NCI-H1930 (cell line): ENCODE data around the gene RRP8.

Source experiments
- DNase-seq, 2 experiments: peaks; one replicate each; lab custom pipeline; 2025; lab: John Stamatoyannopoulos, UW

The RRP8 gene

DNA sequence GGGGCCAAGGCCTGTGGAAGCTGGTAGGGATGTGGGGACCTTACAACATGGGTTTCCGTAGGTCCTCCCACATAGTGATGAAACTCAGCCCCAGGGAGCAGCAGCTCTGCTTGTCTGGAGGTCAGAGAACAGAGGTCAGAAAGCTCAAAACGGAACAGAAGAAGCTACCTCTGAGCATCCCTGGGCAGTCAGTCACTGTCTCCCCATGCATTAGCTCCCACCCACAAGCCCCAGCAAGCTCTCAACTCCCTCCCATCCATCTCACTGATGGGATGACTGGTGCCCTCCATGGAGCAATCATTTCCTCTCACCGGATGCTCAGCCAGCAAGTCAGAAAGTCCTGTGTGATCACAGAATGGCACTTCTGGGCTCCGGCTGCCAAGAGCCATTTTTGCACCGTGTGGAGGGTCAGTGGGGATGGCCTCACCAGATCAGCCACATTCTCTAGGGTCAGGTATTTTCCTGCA lies 13.9 kb upstream of the RRP8 start:
- DNase-seq, result no peak

- no peak for DNase-seq
Measured at GRCh38 chr11:6616596-6617250, 13.3 kb upstream of the RRP8 start.

DNA sequence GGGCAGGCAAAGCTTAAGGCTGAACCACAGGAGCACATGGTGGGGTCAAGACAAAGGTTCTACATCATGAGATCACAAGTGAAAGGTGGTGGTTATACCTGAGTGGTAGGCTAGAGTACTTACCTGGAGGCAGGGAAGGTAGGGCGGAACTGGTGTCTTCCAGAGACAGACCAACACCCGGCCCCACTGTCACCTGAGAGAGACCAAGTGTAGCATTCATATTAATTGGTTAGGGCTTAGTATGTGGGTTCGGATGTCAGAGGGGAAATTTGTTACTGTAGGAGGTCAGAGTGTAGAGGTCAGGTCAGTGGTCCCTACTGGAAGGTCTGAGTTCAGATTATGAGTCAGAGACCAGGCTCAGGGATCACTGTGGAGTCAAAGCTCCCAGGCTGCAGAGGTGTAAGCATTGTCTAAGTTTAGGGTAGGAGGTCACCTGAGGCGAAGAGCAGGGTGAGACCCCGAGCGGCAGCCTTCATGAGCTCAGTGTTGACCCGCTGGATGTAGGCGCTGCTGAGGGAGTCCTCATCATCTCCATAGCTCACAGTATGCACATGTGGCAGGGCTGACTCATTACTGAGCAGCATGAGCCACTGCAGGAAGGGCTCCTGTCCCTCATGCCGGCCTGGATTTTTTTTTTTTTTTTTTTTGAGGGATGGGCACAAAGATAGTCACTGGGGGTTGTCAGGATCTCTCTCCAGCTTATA lies 12.6 kb upstream of the RRP8 start:
- DNase-seq, result no peak

GRCh38 chr11:6615046-6615445 lies 11.6 kb upstream of the RRP8 start:
- DNase-seq, result no peak

GRCh38 chr11:6614446-6614845 lies 11.0 kb upstream of the RRP8 start:
- DNase-seq, result no peak

GRCh38 chr11:6613496-6613895 lies 10.1 kb upstream of the RRP8 start:
- DNase-seq, result no peak

DNA sequence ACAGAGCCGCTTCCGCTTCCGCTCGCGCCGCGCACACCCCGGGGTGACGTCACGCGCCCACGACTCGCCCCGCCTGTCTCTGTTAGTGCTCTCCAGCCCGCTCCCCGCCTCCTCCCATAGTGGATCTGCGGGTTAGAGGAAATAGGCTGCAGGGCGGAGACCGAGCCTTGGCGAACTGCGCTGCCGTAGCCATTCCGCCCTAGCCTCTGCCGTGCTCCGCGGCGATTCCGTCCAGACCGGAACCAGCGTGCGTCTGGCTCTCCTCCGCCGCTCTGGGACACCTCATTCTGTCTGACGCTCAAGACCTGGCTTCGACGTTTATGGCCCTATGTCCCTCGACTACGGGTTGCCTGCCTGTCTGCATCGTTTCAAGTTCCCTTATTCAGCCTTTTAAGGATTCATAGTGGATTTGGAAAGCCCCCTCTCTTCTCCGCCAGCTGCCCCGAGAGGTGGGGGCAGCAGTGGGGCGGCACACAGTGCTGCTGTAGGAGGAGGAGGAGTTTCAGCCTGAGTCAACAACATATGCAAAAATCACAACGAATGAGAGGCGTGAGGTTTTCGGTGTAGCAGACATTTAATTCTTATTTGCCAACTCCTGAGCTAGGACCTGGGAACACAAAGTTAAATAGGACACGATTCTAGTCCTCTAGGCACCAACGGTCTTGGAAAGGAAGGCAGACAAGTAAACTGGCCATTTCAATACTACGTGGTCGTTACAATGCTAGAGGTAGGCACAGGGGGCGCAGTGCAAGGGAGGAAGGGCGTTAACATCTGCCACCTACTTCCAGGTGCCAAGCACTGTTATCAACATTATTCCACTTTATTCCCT lies 9.0 kb upstream of the RRP8 start, which contains the start of gene TAF10:
TAF10 (minus strand) TSS at position 4 of the 829 bp plus-strand sequence. CDS start 27 bp downstream, outside the sequence.
- peak; percentile 87 to 95 for DNase-seq

GRCh38 chr11:6611963-6612212 lies 8.5 kb upstream of the RRP8 start:
- DNase-seq, result no peak

- no peak for DNase-seq
Measured at GRCh38 chr11:6611092-6611962, 7.9 kb upstream of the RRP8 start.

DNA sequence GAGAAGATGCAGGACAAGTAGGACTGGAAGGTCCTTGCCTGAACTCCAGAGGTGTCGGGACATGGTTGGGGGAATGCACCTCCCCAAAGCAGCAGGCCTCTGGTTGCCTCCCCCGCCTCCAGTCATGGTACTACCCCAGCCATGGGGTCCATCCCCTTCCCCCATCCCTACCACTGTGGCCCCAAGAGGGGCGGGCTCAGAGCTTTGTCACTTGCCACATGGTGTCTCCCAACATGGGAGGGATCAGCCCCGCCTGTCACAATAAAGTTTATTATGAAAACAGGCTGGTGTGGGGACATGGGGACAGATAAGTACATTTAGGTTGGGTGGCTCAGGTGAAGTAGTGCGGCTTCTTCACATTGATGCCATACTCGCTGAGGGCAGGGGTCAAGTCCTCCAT lies 7.2 kb upstream of the RRP8 start:
- no peak for DNase-seq

DNA sequence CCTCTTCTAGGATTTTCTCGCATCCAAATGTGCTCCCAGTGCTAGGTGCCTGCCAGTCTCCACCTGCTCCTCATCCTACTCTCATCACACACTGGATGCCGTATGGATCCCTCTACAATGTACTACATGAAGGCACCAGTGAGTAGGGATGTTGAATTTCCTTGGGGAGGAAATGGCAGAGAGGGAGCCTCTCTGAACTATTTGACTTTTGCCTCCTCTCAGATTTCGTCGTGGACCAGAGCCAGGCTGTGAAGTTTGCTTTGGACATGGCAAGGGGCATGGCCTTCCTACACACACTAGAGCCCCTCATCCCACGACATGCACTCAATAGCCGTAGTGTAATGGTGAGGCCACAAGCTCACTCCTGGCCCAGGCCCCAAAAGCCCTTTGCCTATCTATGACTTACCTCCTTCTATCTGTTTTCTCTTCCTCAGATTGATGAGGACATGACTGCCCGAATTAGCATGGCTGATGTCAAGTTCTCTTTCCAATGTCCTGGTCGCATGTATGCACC lies 6.1 kb upstream of the RRP8 start:
- DNase-seq, result no peak

- DNase-seq, result no peak
Measured at GRCh38 chr11:6608726-6609501, 5.5 kb upstream of the RRP8 start.

DNA sequence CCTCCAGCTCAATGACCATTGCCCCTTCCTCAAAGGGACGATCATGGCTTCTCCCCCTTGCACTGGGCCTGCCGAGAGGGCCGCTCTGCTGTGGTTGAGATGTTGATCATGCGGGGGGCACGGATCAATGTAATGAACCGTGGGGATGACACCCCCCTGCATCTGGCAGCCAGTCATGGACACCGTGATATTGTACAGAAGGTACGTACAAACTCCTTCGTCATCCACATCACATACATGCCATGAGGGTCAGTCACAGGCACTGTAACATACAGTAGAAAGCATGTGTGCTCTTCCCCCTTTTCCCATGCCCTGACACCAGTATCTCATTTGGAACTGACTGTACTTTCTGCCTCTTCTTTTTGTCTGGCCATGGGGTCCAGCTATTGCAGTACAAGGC lies 4.6 kb upstream of the RRP8 start:
- DNase-seq, result no peak

DNA sequence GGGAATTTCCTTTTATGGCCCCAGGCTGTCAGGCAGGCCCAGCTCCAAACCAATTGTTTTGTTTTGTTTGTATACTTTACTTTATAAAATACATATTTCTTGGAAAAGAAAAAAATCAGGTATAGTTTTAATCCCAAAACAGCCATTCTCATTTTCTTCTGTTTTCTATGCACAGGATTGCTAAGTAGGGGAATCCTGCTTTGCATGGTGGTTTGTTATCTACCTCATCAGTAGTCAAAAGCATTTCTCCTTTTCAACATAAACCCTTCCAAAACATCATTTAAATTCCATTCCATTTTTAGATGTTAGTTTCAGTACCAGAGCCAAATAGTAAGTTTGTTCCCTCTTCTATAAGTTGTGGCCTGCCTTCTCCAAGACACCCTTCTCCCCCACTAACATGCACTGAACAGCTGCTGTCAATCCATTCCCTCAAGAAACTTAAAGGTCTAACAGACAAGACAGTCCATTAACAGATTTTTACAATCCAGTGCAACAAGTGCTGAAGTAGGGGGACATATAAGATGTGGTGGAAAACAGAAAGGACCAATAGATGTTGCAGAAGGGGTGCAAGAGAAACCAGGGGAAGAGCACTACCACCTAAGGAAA lies 3.9 kb upstream of the RRP8 start:
- no peak for DNase-seq

DNA sequence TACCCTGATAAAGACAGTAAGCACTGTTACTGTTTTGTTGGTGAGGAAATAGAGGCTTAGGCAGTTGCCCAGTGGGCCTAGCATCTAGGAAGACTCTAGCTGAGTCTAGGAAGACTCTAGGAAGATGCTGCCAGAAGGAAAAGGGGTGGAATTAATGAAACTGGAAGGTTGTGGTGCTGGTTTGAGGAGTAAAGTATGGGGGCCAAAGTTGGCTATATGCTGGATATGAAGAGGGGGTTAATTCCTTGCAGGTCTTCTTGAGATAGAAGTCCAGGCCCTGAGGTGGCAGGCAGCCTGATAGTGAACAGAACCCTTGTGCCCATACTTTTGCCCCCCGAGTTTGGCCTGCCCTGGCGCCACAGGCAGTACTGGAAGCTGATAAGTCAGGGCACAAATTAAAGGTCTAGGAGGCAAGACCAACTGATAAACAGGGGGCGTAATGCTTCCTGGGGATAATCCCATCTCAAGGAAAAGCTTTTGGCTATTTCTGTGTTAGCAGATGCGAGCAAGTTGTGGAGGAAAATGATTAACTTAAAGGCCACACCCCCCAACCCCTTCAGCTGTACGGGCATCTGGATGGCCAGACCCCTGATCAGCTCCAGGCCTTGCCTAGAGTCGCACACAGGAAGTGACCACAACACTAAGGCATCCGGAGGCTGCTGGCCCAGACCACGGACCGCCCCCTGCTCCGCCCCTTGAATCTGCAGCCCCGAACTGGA lies 3.2 kb upstream of the RRP8 start:
- DNase-seq, result no peak

GRCh38 chr11:6604790-6605189 lies 1.4 kb upstream of the RRP8 start:
- no peak for DNase-seq

GRCh38 chr11:6604081-6604626 lies 738 bp upstream of the RRP8 start:
- peak in 1 of 2 experiments; percentile 26 for DNase-seq

DNA sequence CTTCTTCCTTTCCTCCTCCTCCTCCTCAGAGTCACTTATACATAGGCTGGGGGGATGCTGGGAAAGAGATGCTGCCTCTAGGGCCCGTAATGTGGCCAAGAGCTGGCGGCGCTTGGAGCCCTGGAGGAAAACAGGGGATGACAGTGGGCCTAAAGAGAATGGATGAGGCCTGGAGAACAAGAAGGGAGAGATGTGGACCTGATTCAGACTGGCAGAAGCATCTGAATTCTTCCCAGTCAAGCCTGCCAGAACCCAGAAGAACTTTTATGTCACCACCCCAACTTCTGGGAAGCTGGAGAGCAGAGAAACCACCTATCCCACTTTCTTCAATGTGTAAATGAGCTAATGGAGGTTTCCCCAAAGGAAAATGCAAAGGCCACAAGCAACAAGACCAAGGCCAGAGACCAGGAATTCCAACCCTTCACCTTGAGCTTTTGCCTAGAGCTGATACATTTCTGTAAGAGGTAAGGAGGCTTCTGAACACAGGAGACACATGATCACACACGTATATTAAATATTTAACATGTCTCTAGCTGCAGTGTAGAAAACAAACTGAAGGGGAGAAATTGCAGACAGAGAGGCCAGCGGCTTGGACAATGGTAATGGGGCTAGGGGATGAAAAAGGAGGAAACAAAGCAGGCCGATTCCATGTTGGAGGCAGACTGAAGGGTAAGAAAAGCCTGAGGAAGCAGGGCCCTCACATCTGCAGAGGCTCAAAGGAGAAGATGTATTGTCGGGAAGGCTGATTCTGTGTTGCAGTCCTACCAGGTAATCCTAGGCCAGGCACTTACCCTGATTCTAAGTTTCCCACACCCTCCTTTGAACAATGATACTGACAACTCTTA lies 1.1 kb downstream of the RRP8 start:
- no peak for DNase-seq

GRCh38 chr11:6601041-6601461 lies 2.4 kb downstream of the RRP8 start:
- no peak for DNase-seq
